Activated CD8-positive, alpha-beta memory T cell treated with anti-CD3 and anti-CD28 coated beads for 1 hour (primary cell): ENCODE measurements around the gene CACNA1H.
"Not testable (repeated sequence)": the region's sequence is repeated elsewhere in the genome, so short reads cannot be mapped to it uniquely, and the experiment has no call there.

Experiments used
- DNase-seq, 2 donors: peaks; one replicate each; pipeline ENCODE4 v3.0.0-alpha.2; 2020; ENCODE audit warnings: low read depth in 1 of 2; ENCODE audit errors: extremely low read depth in 1 of 2

Gene CACNA1H

GRCh38 chr16:1262210-1262845 lies 109.4 kb downstream of the CACNA1H start:
- DNase-seq, result no peak

- DNase-seq, result no peak
These were observed 109.9 kb downstream of the CACNA1H start for GRCh38 chr16:1262846-1263221.

GRCh38 chr16:1263591-1264344 lies 110.9 kb downstream of the CACNA1H start:
- DNase-seq, result no peak

GRCh38 chr16:1264345-1265089 lies 111.6 kb downstream of the CACNA1H start:
- DNase-seq, result no peak

- no peak for DNase-seq
These were observed 112.3 kb downstream of the CACNA1H start for GRCh38 chr16:1265090-1265630.

GRCh38 chr16:1265826-1266225 lies 112.9 kb downstream of the CACNA1H start:
- DNase-seq, result no peak

GRCh38 chr16:1269418-1269817 lies 116.5 kb downstream of the CACNA1H start:
- DNase-seq, result not testable (repeated sequence)

GRCh38 chr16:1271380-1271723 lies 118.4 kb downstream of the CACNA1H start:
- no peak for DNase-seq
